Measurements from ENCODE around the gene PRPF6. TPM values are rescaled to one million over a fixed set of nuclear protein-coding genes. Genes with fewer than 3 reads are reported as not detected.

The PRPF6 gene
- total and polyA plus RNA-seq, 2 of the 13 experiments (the other 11 are each of a cell fraction or from before 2014, with no cell fraction given), result 63.7 to 101 TPM

GRCh38 chr20:63957690-63958441 is 23.1 kb upstream of the PRPF6 start (continued):
- TF ChIP-seq SAFB2 (CRISPR knock-in tag; IDR thresholded peaks at IDR 0.05; ENCODE audit: borderline replicate concordance, low read depth), result no peak
- TF ChIP-seq ZZZ3 (CRISPR knock-in tag; IDR thresholded peaks at IDR 0.05; ENCODE audit: borderline replicate concordance), result no peak
- no peak for TF ChIP-seq HNRNPL (IDR thresholded peaks at IDR 0.05; ENCODE audit: low read depth, low read length)
- TF ChIP-seq ZNF646 (CRISPR knock-in tag; IDR thresholded peaks at IDR 0.05), result no peak
- no peak for TF ChIP-seq ZNF672 (CRISPR knock-in tag; IDR thresholded peaks at IDR 0.05)
- TF ChIP-seq RARA (CRISPR knock-in tag; IDR thresholded peaks at IDR 0.05), result no peak
- TF ChIP-seq GLMP (CRISPR knock-in tag; IDR thresholded peaks at IDR 0.05; ENCODE audit: borderline replicate concordance), result no peak
- no peak for TF ChIP-seq ZNF350 (CRISPR knock-in tag; IDR thresholded peaks at IDR 0.05; ENCODE audit: borderline replicate concordance, low read depth)
- peak; percentile 48; the same call in 1 of the 2 replicates for TF ChIP-seq HIC2 (CRISPR knock-in tag; IDR thresholded peaks at IDR 0.05; ENCODE audit: low read depth)
- TF ChIP-seq ZBTB3 (CRISPR knock-in tag; IDR thresholded peaks at IDR 0.05; ENCODE audit: borderline replicate concordance, low read depth), result no peak
- no peak for TF ChIP-seq SUZ12 (IDR thresholded peaks at IDR 0.05; ENCODE audit: low read depth, low read length)
- TF ChIP-seq YEATS2 (CRISPR knock-in tag; IDR thresholded peaks at IDR 0.05; ENCODE audit: borderline replicate concordance), result no peak
- TF ChIP-seq ZNF484 (CRISPR knock-in tag; IDR thresholded peaks at IDR 0.05; ENCODE audit: borderline replicate concordance, low read depth), result no peak
- TF ChIP-seq, protein P1, sequence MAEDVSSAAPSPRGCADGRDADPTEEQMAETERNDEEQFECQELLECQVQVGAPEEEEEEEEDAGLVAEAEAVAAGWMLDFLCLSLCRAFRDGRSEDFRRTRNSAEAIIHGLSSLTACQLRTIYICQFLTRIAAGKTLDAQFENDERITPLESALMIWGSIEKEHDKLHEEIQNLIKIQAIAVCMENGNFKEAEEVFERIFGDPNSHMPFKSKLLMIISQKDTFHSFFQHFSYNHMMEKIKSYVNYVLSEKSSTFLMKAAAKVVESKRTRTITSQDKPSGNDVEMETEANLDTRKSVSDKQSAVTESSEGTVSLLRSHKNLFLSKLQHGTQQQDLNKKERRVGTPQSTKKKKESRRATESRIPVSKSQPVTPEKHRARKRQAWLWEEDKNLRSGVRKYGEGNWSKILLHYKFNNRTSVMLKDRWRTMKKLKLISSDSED (CRISPR knock-in tag; IDR thresholded peaks at IDR 0.05), result no peak
- no peak for TF ChIP-seq NKX3-1 (CRISPR knock-in tag; IDR thresholded peaks at IDR 0.05)
- TF ChIP-seq RBM39 (IDR thresholded peaks at IDR 0.05; ENCODE audit: low read depth, low read length, poor library complexity, severe bottlenecking), result no peak
- no peak for TF ChIP-seq ZNF850 (CRISPR knock-in tag; conservative IDR thresholded peaks at IDR 0.05)
- no peak for TF ChIP-seq GFI1 (CRISPR knock-in tag; IDR thresholded peaks at IDR 0.05; ENCODE audit: borderline replicate concordance)
- no peak for TF ChIP-seq TBP (CRISPR knock-in tag; IDR thresholded peaks at IDR 0.05)

Measured in HepG2 (cell line).